Iris pigment epithelial cell (primary cell): ENCODE measurements around the gene SIPA1L3.

Experiments used
- DNase-seq: peaks from one replicate; pipeline ENCODE4 v3.0.0-alpha.2; 2011; ENCODE audit warnings: low read depth

SIPA1L3 gene

DNA sequence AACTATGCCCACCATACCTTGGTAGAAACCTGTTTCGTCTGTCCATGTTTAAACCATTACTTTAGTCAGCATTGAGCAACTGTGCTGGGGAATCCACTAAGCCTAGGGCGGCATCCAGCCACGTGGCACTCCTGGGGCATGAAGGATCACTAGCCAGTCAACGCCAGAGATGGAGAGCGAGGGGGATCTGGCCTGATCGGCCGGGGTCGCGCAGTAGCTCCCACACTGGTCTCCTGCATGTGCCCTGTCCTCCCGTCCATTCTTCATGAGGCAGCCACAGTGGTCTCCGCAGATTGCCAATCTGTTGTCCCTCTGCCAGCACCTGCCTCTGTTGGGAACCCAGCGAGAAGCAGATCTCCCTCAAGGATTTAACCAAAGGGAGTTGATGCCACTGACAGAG is 207.6 kb downstream of the SIPA1L3 start:
- no peak for DNase-seq

- no peak for DNase-seq
These were observed 208.3 kb downstream of the SIPA1L3 start for GRCh38 chr19:38115271-38115802.

- no peak for DNase-seq
These were observed 211.2 kb downstream of the SIPA1L3 start for GRCh38 chr19:38118176-38118575.

DNA sequence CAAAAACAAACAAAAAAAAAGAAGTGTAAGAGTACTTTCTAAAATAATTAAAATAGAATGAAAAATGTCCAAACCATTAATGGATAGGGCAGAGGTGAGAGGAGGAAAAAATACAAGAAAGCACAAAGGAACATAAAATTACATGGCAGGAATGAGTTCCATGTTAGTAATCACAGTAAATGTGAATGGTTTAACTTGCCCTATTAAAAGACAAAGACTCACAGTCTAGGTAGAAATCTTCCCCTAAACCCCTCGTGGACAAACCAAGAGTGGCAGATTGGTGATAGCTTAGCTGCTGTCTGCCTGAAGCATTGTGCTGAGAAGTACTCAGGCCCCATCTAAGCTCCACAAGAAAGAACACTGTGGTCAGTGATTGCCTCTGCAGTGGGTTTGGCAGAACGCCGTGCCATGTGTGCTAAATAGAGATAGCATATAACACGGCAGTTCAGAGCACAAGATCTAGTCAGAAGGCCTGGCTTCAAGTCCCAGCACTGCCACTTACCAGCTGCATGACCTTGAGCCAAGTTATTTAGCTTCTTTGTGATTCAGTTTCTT is 213.5 kb downstream of the SIPA1L3 start:
- DNase-seq: no peak

DNA sequence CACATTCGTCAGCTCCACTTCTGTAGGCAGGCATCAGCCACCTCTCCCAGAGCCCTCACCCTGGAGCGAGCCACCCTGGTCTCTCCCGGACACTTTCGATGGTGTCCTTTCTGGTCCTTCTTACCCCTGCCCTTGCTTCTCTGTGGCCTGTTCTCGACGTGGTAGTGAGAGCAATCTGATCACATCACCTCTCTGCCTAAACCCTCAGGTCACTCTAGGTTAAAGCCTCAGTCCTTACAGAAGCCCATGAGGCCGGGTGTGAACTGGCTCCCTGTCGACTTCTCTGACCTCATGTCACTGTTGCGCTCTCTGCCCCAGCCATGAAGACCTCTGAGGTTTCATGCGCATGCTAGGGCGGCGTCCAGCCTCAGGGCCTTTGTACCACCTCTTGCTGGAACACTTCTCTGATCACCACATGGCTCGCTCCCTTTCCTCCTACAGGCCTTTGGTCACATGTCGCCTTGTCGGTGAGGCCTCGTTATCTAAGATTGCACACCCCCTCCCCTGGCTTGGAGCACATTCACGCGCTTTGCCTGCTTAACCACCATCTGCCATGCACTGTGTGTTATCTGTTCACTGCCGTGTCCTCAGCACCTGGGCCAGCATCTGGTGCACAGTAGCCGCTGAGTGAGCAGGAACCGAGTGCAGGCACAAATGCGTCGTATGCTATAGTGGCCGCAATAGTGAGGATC is 215.5 kb downstream of the SIPA1L3 start:
- no peak for DNase-seq

- DNase-seq: no peak
These were observed 218.2 kb downstream of the SIPA1L3 start for GRCh38 chr19:38125238-38125637.

GRCh38 chr19:38130399-38130798 is 223.4 kb downstream of the SIPA1L3 start:
- no peak for DNase-seq

- no peak for DNase-seq
These were observed 225.8 kb downstream of the SIPA1L3 start for GRCh38 chr19:38132781-38133180.

GRCh38 chr19:38133319-38133718 is 226.3 kb downstream of the SIPA1L3 start:
- DNase-seq: no peak

- DNase-seq: peak; percentile 40
These were observed 227.6 kb downstream of the SIPA1L3 start for GRCh38 chr19:38134540-38135149.

- DNase-seq: peak; percentile 43
These were observed 228.4 kb downstream of the SIPA1L3 start for GRCh38 chr19:38135150-38135998.

GRCh38 chr19:38139122-38139521 is 232.1 kb downstream of the SIPA1L3 start:
- DNase-seq: no peak

DNA sequence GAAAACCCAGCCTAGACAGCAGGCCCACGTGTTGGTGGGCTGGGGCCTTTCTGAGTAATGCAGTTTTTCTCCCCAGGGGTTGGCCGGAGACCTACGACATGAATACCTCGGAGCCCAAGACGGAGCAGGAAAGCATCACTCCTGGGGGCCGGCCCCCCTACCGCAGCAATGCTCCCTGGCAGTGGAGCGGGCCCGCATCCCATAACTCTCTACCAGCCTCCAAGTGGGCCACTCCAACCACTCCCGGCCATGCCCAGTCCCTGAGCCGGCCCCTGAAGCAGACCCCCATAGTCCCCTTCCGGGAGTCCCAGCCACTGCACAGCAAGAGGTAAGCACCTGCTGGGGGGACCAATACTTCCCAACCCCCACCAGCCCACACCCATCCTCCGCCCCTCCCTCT is 234.1 kb downstream of the SIPA1L3 start:
- no peak for DNase-seq

GRCh38 chr19:38142176-38143035 is 235.4 kb downstream of the SIPA1L3 start:
- peak; percentile 59 for DNase-seq

- DNase-seq: no peak
These were observed 236.8 kb downstream of the SIPA1L3 start for GRCh38 chr19:38143847-38144246.

DNA sequence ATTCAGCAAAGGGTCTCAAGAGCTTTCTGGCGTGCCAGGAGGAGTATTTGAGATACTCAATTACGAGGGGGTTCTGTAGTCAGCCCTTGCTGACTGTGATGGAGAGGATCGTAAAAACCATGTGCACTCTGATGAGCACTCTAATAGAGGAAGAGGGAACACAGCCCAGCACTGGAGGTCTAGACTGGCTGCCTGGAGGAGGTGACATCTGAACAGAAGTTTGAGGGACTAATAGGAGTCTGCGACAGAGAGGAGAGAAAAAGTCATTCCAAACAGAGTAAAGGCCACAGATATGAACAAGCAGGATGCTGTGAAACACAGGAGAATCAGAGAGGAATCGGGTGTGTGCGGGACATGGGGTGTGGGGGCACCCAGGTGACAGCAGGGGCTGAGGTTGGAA is 237.7 kb downstream of the SIPA1L3 start:
- no peak for DNase-seq

DNA sequence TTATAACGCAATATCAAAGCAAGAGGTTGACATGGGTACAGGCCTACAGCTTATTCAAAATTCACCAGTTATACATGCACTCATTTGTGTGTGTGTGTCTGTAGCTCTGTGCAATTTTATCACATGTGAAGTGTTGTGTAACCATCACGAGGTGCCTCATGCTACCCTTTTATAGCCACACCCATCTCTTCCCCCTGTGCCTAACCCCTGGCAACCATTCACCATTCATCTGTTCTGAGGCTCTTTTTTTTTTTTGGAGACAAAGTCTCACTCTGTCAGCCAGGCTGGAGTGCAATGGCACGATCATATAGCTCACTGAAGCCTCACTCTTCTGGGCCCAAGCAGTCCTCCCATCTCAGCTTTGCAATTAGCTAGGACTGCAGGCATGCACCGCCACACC is 238.6 kb downstream of the SIPA1L3 start:
- peak; percentile 15 for DNase-seq

DNA sequence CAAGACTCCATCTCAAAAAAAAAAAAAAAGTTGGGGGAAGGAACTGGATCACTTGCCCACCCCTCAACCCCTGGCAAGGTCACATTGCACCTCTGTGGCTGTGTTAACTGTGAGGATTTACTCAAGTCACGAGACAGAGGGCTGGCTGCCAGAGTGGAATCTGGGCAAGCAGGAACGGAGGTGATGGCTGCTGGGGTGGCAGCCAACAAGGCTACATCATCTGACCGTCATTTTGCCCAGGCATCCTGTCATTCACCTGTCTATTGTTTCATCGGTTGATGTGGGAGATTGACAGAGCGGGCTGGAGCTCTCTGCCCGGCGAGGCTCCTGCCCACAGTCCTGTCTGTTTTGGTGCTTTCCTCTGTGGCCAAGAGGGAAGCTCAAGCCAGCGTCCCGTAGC is 241.3 kb downstream of the SIPA1L3 start:
- DNase-seq: no peak

DNA sequence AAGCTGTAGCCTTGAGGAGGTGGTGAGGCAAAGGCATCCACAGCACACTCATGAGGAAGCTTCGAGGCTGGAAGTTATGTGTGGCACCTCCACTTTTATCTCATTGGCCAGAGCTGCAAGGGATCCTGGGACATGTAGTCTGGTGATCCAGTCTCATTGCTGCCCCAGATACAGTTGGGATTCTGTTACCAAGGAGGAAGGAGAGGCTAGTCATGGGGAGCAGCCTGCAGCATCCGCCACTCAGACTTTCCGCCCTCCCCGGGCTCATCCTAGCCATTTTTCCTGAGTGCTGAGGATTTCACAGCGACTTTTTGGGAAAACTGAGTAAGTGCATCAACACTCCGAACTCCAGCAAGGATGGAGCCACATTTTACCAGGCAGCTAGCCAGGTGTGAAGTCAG is 242.7 kb downstream of the SIPA1L3 start:
- peak; percentile 34 for DNase-seq

DNA sequence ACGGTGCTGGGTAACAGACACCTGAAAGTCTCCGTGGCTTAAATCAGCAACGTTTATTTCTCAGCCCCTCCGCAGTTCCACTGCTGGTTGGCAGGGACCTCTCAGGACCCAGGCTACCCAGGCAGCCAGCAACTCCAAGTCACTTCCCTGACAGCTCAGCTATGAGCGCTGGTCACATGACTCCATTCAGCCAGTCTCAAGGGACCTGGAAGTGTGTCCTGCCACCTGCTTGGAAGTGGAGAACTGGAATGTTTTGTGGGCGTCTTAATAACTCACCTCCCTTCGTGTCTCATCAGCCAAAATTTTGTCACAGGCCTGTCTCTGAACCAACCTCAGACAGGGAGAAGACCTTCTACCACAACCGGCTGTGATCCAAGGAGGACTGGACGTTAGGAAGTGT is 244.2 kb downstream of the SIPA1L3 start:
- no peak for DNase-seq
